Keratinocyte (primary cell): Measurements from ENCODE around the gene FBLN1.

Experiments
- CTCF ChIP-seq, 3 experiments: IDR thresholded peaks in 1 of 3; conservative IDR thresholded peaks in 1 of 3; optimal IDR thresholded peaks in 1 of 3; 2 replicates in 2 of 3; 3 replicates in 1 of 3; pipeline versions ENCODE3 to v1.5.1; 2011; ENCODE audit warnings: low read length in 3 of 3, mild to moderate bottlenecking in 3 of 3, moderate library complexity in 2 of 3, control low read depth in 1 of 3, inconsistent platforms in 1 of 3; ENCODE audit not compliant: insufficient read depth in 2 of 3; ENCODE audit errors: extremely low read depth in 1 of 3
- EZH2 ChIP-seq: IDR thresholded peaks from one replicate; pipeline ENCODE4 v1.6.1; 2012; ENCODE audit warnings: inconsistent platforms, mild to moderate bottlenecking, low read length, moderate library complexity

GRCh38 chr22:45639747-45640102 lies 137.0 kb downstream of the FBLN1 start:
- TF ChIP-seq CTCF (optimal IDR thresholded peaks at IDR 0.05 in 1 of 3, IDR thresholded peaks at IDR 0.05 in 1 of 3, conservative IDR thresholded peaks at IDR 0.05 in 1 of 3; ENCODE audit: extremely low read depth in 1 of 3, insufficient read depth in 2 of 3, low read length in 3 of 3) (no peak), EZH2 (no peak)
